ENCODE results near the gene MYOG. TPM values are rescaled to one million over a fixed set of nuclear protein-coding genes. Genes with fewer than 3 reads are reported as not detected.

MYOG gene
- total and polyA plus RNA-seq, 4 experiments from 2014 or later = not detected

GRCh38 chr1:203128431-203128715 is 42.6 kb upstream of the MYOG start:
- Mint-ChIP-seq H3K27me3 (peaks cover 31 to 45% of the 10 kb centered on the region in 2 donors), H3K4me1 (peaks cover 7 to 13% (median 9%) of the 10 kb centered on the region in 4 donors), H3K27ac (no peak overlapping the region), H3K36me3 (no peaks in the 10 kb centered on the region), H3K4me3 (peak overlapping the region in 2 of 8 donors; percentile 34 to 36), H3K9me3 (peaks cover 0 to 5% (median 0%) of the 10 kb centered on the region in 8 donors)
- H3K36me3 ChIP-seq (ENCODE audit: insufficient read depth, low read length) = no peaks in the 10 kb centered on the region
- intact Hi-C loops (cut with micrococcal nuclease) = no loop called here
- H3K4me1 ChIP-seq (ENCODE audit: insufficient read depth, low read length) = no peaks in the 10 kb centered on the region
- no peak overlapping the region for H3K4me3 ChIP-seq (ENCODE audit: low read length in 2 of 2)
- H3K27ac ChIP-seq (ENCODE audit: low read depth, low read length) = no peak overlapping the region
- peaks cover 19% of the 10 kb centered on the region for H3K27me3 ChIP-seq (ENCODE audit: insufficient read depth, low read length)
- CTCF ChIA-PET (ENCODE audit: partially characterized antibody) = no interaction called here
- H3K9me3 ChIP-seq (ENCODE audit: control insufficient read depth in 1 of 2, low read length in 2 of 2) = no peaks in the 10 kb centered on the region
- no peak for DNase-seq
- POLR2A ChIA-PET (ENCODE audit: partially characterized antibody) = no interaction called here

DNA sequence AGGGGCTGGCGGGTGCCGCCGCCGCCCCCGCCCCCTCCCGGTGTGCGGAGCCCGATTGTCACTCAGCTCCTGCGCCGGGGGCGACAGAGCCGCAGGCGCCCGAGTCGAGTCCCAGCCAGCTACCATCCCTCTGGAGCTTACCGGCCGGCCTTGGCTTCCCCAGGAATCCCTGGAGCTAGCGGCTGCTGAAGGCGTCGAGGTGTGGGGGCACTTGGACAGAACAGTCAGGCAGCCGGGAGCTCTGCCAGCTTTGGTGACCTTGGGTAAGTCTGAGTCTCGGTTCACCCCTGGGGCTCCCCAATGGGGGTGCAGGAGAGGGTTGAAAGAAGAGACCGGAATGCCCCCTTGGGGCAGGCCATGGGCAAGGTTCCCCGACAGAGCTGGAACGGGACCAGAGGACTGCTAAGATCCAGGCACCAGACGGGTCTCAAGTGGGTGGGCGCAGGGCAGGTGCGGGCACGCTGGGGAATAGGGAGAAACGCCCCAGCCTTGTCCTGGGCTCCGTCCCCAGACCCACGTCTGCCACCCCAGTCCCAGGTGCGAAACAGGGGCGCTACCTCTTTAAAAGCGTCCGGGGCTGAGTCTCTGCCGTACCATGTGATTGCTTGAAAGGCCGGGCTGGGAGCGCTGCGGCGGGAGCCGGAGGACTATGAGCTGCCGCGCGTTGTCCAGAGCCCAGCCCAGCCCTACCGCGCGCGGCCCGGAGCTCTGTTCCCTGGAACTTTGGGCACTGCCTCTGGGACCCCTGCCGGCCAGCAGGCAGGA is 42.0 kb upstream of the MYOG start, which contains the start of gene ADORA1:
TSS of gene ADORA1 (plus strand) at position 61 of the 765 bp plus-strand sequence. CDS start 1,116 bp downstream, outside the sequence.
- peaks cover 31 to 45% of the 10 kb centered on the region in 2 donors for H3K27me3 Mint-ChIP-seq
- peaks cover 7 to 13% (median 9%) of the 10 kb centered on the region in 4 donors for H3K4me1 Mint-ChIP-seq
- H3K4me3 Mint-ChIP-seq = peak within 1 kb of the TSS; percentile 7 to 65 (median 52)
- Histone ChIP-seq H3K36me3 (ENCODE audit: insufficient read depth, low read length) (no peaks in the 10 kb centered on the region), H3K27ac (ENCODE audit: low read depth, low read length) (no peak within 1 kb of the TSS), H3K4me1 (ENCODE audit: insufficient read depth, low read length) (no peaks in the 10 kb centered on the region), H3K9me3 (ENCODE audit: control insufficient read depth in 1 of 2, low read length in 2 of 2) (no peaks in the 10 kb centered on the region), H3K4me3 (ENCODE audit: low read length in 2 of 2) (no peak within 1 kb of the TSS), H3K27me3 (ENCODE audit: insufficient read depth, low read length) (peaks cover 19% of the 10 kb centered on the region)
- peaks cover 0 to 5% (median 0%) of the 10 kb centered on the region in 8 donors for H3K9me3 Mint-ChIP-seq
- ChIA-PET CTCF (ENCODE audit: partially characterized antibody) (no interaction called here), POLR2A (ENCODE audit: partially characterized antibody) (no interaction called here)
- no peak within 1 kb of the TSS for H3K27ac Mint-ChIP-seq
- intact Hi-C loops (cut with micrococcal nuclease) = no loop called here
- DNase-seq = no peak
- H3K36me3 Mint-ChIP-seq = no peaks in the 10 kb centered on the region

DNA sequence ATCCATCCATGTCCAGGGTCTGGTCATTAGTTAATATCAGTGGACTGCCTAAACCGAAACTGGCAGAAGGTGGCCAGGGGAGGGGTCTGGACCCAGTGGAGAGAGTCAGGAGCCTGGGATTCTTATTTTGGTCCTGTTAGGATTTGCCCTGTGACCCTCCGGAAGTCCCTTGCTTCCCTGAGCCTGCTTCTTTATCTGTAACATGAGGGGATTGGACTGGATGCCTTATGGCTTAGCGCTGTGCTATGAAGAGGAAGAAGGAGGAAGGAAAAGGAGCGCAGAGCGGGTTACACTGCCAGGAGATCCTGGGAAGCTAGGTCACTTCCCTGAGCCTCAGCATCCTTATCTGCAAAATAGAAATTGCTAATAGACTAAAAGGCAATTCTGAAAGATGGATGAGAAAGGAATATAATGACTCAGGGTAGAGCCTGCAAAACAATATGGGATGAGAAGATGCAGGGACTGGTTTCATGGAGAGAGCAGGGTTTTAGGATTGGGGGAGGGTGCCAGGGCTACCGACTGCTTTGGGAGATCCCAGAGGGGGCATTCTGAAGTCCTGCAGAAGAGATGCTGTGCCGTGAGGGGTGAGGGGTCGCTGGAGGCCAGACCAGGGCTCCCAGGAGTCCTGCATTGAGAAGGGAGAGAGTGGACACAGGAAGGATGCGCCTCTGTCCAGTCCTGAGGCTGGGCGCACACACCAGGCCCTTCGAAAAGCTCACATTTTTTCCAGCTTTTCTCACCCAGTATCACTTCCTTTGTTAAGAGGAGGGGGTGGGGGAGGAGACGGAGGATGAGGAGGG is 41.3 kb upstream of the MYOG start:
- H3K36me3 Mint-ChIP-seq = no peaks in the 10 kb centered on the region
- peaks cover 7 to 13% (median 9%) of the 10 kb centered on the region in 4 donors for H3K4me1 Mint-ChIP-seq
- ChIA-PET CTCF (ENCODE audit: partially characterized antibody) (no interaction called here), POLR2A (ENCODE audit: partially characterized antibody) (no interaction called here)
- DNase-seq = no peak
- Histone ChIP-seq H3K4me3 (ENCODE audit: low read length in 2 of 2) (no peak overlapping the region), H3K27me3 (ENCODE audit: insufficient read depth, low read length) (peaks cover 19% of the 10 kb centered on the region), H3K36me3 (ENCODE audit: insufficient read depth, low read length) (no peaks in the 10 kb centered on the region), H3K27ac (ENCODE audit: low read depth, low read length) (no peak overlapping the region), H3K4me1 (ENCODE audit: insufficient read depth, low read length) (no peaks in the 10 kb centered on the region), H3K9me3 (ENCODE audit: control insufficient read depth in 1 of 2, low read length in 2 of 2) (no peaks in the 10 kb centered on the region)
- peak overlapping the region in 7 of 8 donors; percentile 7 to 65 (median 49) for H3K4me3 Mint-ChIP-seq
- intact Hi-C loops (cut with micrococcal nuclease) = no loop called here
- no peak overlapping the region for H3K27ac Mint-ChIP-seq
- peaks cover 0 to 5% (median 0%) of the 10 kb centered on the region in 8 donors for H3K9me3 Mint-ChIP-seq
- H3K27me3 Mint-ChIP-seq = peaks cover 35 to 48% of the 10 kb centered on the region in 2 donors

GRCh38 chr1:203126151-203126865 is 40.5 kb upstream of the MYOG start:
- no peaks in the 10 kb centered on the region for H3K36me3 Mint-ChIP-seq
- no peak overlapping the region for H3K27ac Mint-ChIP-seq
- peaks cover 39 to 50% of the 10 kb centered on the region in 2 donors for H3K27me3 Mint-ChIP-seq
- intact Hi-C loops (cut with micrococcal nuclease) = no loop called here
- H3K4me1 ChIP-seq (ENCODE audit: insufficient read depth, low read length) = no peaks in the 10 kb centered on the region
- DNase-seq = no peak
- H3K4me3 Mint-ChIP-seq = peak overlapping the region in 2 of 8 donors; percentile 17 to 25
- H3K9me3 Mint-ChIP-seq = peaks cover 0 to 5% (median 0%) of the 10 kb centered on the region in 8 donors
- no peaks in the 10 kb centered on the region for H3K9me3 ChIP-seq (ENCODE audit: control insufficient read depth in 1 of 2, low read length in 2 of 2)
- H3K36me3 ChIP-seq (ENCODE audit: insufficient read depth, low read length) = no peaks in the 10 kb centered on the region
- H3K4me3 ChIP-seq (ENCODE audit: low read length in 2 of 2) = no peak overlapping the region
- peaks cover 22% of the 10 kb centered on the region for H3K27me3 ChIP-seq (ENCODE audit: insufficient read depth, low read length)
- CTCF ChIA-PET (ENCODE audit: partially characterized antibody) = interaction anchor here (0.8 kb wide), 1 partner anchor 8 kb away, joined by 3 read pairs; no protein-coding TSS in a partner anchor
- no peak overlapping the region for H3K27ac ChIP-seq (ENCODE audit: low read depth, low read length)
- H3K4me1 Mint-ChIP-seq = peaks cover 7 to 13% (median 11%) of the 10 kb centered on the region in 4 donors
- POLR2A ChIA-PET (ENCODE audit: partially characterized antibody) = no interaction called here

GRCh38 chr1:203124546-203125317 is 38.9 kb upstream of the MYOG start:
- Mint-ChIP-seq H3K4me3 (no peak overlapping the region), H3K9me3 (peaks cover 0 to 5% (median 0%) of the 10 kb centered on the region in 8 donors), H3K27ac (no peak overlapping the region), H3K4me1 (peaks cover 7 to 14% (median 12%) of the 10 kb centered on the region in 4 donors), H3K27me3 (peaks cover 51 to 57% of the 10 kb centered on the region in 2 donors), H3K36me3 (no peaks in the 10 kb centered on the region)
- H3K27me3 ChIP-seq (ENCODE audit: insufficient read depth, low read length) = peaks cover 30% of the 10 kb centered on the region
- intact Hi-C loops (cut with micrococcal nuclease) = no loop called here
- ChIA-PET POLR2A (ENCODE audit: partially characterized antibody) (no interaction called here), CTCF (ENCODE audit: partially characterized antibody) (no interaction called here)
- no peak overlapping the region for H3K4me3 ChIP-seq (ENCODE audit: low read length in 2 of 2)
- H3K36me3 ChIP-seq (ENCODE audit: insufficient read depth, low read length) = no peaks in the 10 kb centered on the region
- no peak overlapping the region for H3K27ac ChIP-seq (ENCODE audit: low read depth, low read length)
- no peak for DNase-seq
- no peaks in the 10 kb centered on the region for H3K9me3 ChIP-seq (ENCODE audit: control insufficient read depth in 1 of 2, low read length in 2 of 2)
- H3K4me1 ChIP-seq (ENCODE audit: insufficient read depth, low read length) = no peaks in the 10 kb centered on the region

DNA sequence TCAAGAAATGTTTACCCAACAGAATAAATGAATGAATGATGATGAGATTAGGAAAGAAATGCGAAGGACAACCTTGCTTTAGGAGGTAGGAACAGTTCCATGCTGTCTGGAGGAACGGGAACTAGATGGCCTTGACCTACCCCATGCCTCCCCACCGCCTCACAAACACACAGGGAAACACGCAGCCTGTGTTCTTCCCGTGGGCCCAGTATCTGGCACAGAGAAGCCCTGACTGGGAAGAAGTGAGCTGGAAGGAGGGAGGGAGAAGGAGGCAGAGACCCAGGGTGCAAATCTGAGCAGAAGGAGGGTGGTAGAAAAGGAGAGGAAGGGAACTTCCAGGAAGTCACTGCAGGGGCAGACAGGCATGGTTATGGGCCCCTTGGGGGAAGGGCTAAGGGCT is 38.2 kb upstream of the MYOG start:
- Mint-ChIP-seq H3K4me3 (no peak overlapping the region), H3K27me3 (peaks cover 48 to 57% of the 10 kb centered on the region in 2 donors), H3K4me1 (peaks cover 7 to 14% (median 12%) of the 10 kb centered on the region in 4 donors), H3K9me3 (peaks cover 0 to 5% (median 0%) of the 10 kb centered on the region in 8 donors), H3K36me3 (no peaks in the 10 kb centered on the region), H3K27ac (no peak overlapping the region)
- H3K36me3 ChIP-seq (ENCODE audit: insufficient read depth, low read length) = no peaks in the 10 kb centered on the region
- POLR2A ChIA-PET (ENCODE audit: partially characterized antibody) = no interaction called here
- peaks cover 30% of the 10 kb centered on the region for H3K27me3 ChIP-seq (ENCODE audit: insufficient read depth, low read length)
- H3K27ac ChIP-seq (ENCODE audit: low read depth, low read length) = no peak overlapping the region
- CTCF ChIA-PET (ENCODE audit: partially characterized antibody) = interaction anchor here (1.4 kb wide), 1 partner anchor 10 kb away, joined by 3 read pairs; no protein-coding TSS in a partner anchor
- intact Hi-C loops (cut with micrococcal nuclease) = no loop called here
- no peaks in the 10 kb centered on the region for H3K4me1 ChIP-seq (ENCODE audit: insufficient read depth, low read length)
- no peak for DNase-seq
- no peak overlapping the region for H3K4me3 ChIP-seq (ENCODE audit: low read length in 2 of 2)
- no peaks in the 10 kb centered on the region for H3K9me3 ChIP-seq (ENCODE audit: control insufficient read depth in 1 of 2, low read length in 2 of 2)

All from CD4-positive, alpha-beta memory T cell (primary cell).